HuH-7 (cell line): Measurements from ENCODE around the gene SGCD.

Experiments
- DNase-seq: peaks from one replicate; pipeline ENCODE4 v3.0.0; 2011; ENCODE audit warnings: low spot score

SGCD gene

GRCh38 chr5:156779436-156779835 is 452.5 kb downstream of the SGCD start:
- DNase-seq = no peak

GRCh38 chr5:156783092-156783491 is 456.1 kb downstream of the SGCD start:
- no peak for DNase-seq

- no peak for DNase-seq
These were observed 467.7 kb downstream of the SGCD start for GRCh38 chr5:156794687-156795086.

- no peak for DNase-seq
These were observed 471.2 kb downstream of the SGCD start for GRCh38 chr5:156798201-156798600.

GRCh38 chr5:156799171-156799570 is 472.2 kb downstream of the SGCD start:
- peak; percentile 4 for DNase-seq

- DNase-seq = no peak
These were observed 474.0 kb downstream of the SGCD start for GRCh38 chr5:156800929-156801328.

- DNase-seq = no peak
These were observed 475.5 kb downstream of the SGCD start for GRCh38 chr5:156802501-156802900.

- no peak for DNase-seq
These were observed 476.4 kb downstream of the SGCD start for GRCh38 chr5:156803404-156803803.

GRCh38 chr5:156812959-156813358 is 486.0 kb downstream of the SGCD start:
- DNase-seq = no peak

GRCh38 chr5:156815988-156816599 is 489.1 kb downstream of the SGCD start:
- DNase-seq = peak; percentile 41
